HEK293 (cell line): ENCODE data around the gene ZNF593OS.

Experiments used
- CTCF ChIA-PET: fragments of 350-600 bp; formaldehyde crosslinking; extraction: SDS; loops from one replicate; lab custom pipeline; 2021; ENCODE audit warnings: antibody characterized with exemption; lab: Yijun Ruan, JAX
- POLR2A ChIA-PET: fragments of 300-600 bp; formaldehyde crosslinking; extraction: SDS; loops from one replicate; lab custom pipeline; 2020; ENCODE audit warnings: antibody characterized with exemption, inconsistent platforms; lab: Yijun Ruan, JAX
- H3K27ac ChIP-seq: fragments of 200-500 bp; sonication (Bioruptor generic); 2 replicates; pipeline ENCODE4 v1.5.1; 2014; ENCODE audit warnings: low read depth, low read length, control low read depth, inconsistent platforms; ENCODE audit errors: extremely low read depth
- H3K36me3 ChIP-seq, 2 experiments: fragments of 200-500 bp in 1 of 2; sonication (Bioruptor generic) in 1 of 2; 1 replicate in 1 of 2; 2 replicates in 1 of 2; pipeline ENCODE4 v1.5.1; 2014 to 2017; ENCODE audit warnings: inconsistent platforms in 2 of 2, low read length in 2 of 2; ENCODE audit not compliant: control insufficient read depth in 2 of 2, insufficient read depth in 1 of 2
- H3K4me1 ChIP-seq: fragments of 200-500 bp; sonication (Bioruptor generic); 2 replicates; pipeline ENCODE4 v1.5.1; 2014; ENCODE audit warnings: mild to moderate bottlenecking, low read length, inconsistent platforms; ENCODE audit not compliant: control insufficient read depth, insufficient read depth
- H3K4me3 ChIP-seq: 2 replicates; pipeline ENCODE4 v1.5.1; 2011; ENCODE audit warnings: low read depth, mild to moderate bottlenecking, control low read depth, low read length, moderate library complexity
- H3K9me3 ChIP-seq: fragments of 200-500 bp; sonication (Bioruptor generic); 2 replicates; pipeline ENCODE4 v1.5.1; 2014; ENCODE audit warnings: low read depth, low read length, inconsistent platforms; ENCODE audit not compliant: control insufficient read depth, insufficient read depth
- HOXC10 ChIP-seq: sonication (generic); formaldehyde crosslinking; IDR thresholded peaks from 2 replicates; pipeline ENCODE4 v1.8.1; 2023; ENCODE audit warnings: mild to moderate bottlenecking, missing genetic modification reagents
- KLF1 ChIP-seq: fragments of 450-650 bp; formaldehyde crosslinking; IDR thresholded peaks from 2 replicates; pipeline ENCODE4 v1.5.1; 2016; ENCODE audit warnings: missing biosample characterization, missing genetic modification characterization
- KLF7 ChIP-seq: fragments of 450-650 bp; formaldehyde crosslinking; IDR thresholded peaks from 2 replicates; pipeline ENCODE4 v1.5.1; 2016; ENCODE audit warnings: missing biosample characterization, missing genetic modification characterization, borderline replicate concordance
- KLF9 ChIP-seq: fragments of 450-650 bp; formaldehyde crosslinking; IDR thresholded peaks from 2 replicates; pipeline ENCODE4 v1.5.1; 2016; ENCODE audit warnings: missing biosample characterization, missing genetic modification characterization, low read depth
- PRDM4 ChIP-seq: fragments of 450-650 bp; formaldehyde crosslinking; IDR thresholded peaks from 2 replicates; pipeline ENCODE4 v1.5.1; 2017; ENCODE audit warnings: missing biosample characterization, missing genetic modification characterization
- SETDB1 ChIP-seq: IDR thresholded peaks from one replicate; pipeline ENCODE4 v1.6.1; 2017; ENCODE audit warnings: mild to moderate bottlenecking, low read length, moderate library complexity, mixed read lengths; ENCODE audit not compliant: insufficient read length
- TCF7L2 ChIP-seq: IDR thresholded peaks from 2 replicates; pipeline ENCODE4 v1.6.1; 2011; ENCODE audit warnings: low read depth, mild to moderate bottlenecking, inconsistent platforms, low read length, moderate library complexity, borderline replicate concordance
- ZNF202 ChIP-seq: fragments of 450-650 bp; formaldehyde crosslinking; IDR thresholded peaks from 2 replicates; pipeline ENCODE4 v1.5.1; 2016; ENCODE audit warnings: missing biosample characterization, missing genetic modification characterization, borderline replicate concordance
- ZNF24 ChIP-seq: fragments of 450-650 bp; formaldehyde crosslinking; IDR thresholded peaks from 2 replicates; pipeline ENCODE4 v1.5.1; 2016; ENCODE audit warnings: missing biosample characterization, missing genetic modification characterization
- ZNF26 ChIP-seq: fragments of 450-650 bp; formaldehyde crosslinking; IDR thresholded peaks from 2 replicates; pipeline ENCODE4 v1.5.1; 2016; ENCODE audit warnings: missing biosample characterization, missing genetic modification characterization
- ZNF266 ChIP-seq: fragments of 450-650 bp; formaldehyde crosslinking; IDR thresholded peaks from 2 replicates; pipeline ENCODE4 v1.5.1; 2016; ENCODE audit warnings: missing biosample characterization, missing genetic modification characterization, low read depth
- ZNF341 ChIP-seq: fragments of 450-650 bp; formaldehyde crosslinking; IDR thresholded peaks from 2 replicates; pipeline ENCODE4; 2016; ENCODE audit warnings: low read depth, missing biosample characterization, missing genetic modification characterization
- ZNF37A ChIP-seq: fragments of 450-650 bp; IDR thresholded peaks from 2 replicates; pipeline ENCODE4 v1.5.1; 2018; ENCODE audit warnings: missing biosample characterization, missing genetic modification characterization
- ZNF416 ChIP-seq: fragments of 450-650 bp; formaldehyde crosslinking; IDR thresholded peaks from 2 replicates; pipeline ENCODE4 v1.5.1; 2016; ENCODE audit warnings: missing biosample characterization, missing genetic modification characterization
- ZNF513 ChIP-seq: fragments of 450-650 bp; IDR thresholded peaks from 2 replicates; pipeline ENCODE4 v1.5.1; 2018; ENCODE audit warnings: missing biosample characterization, missing genetic modification characterization
- ZNF518A ChIP-seq: fragments of 450-650 bp; formaldehyde crosslinking; conservative IDR thresholded peaks from 2 replicates; pipeline ENCODE4 v1.5.1; 2016; ENCODE audit warnings: low read depth, missing biosample characterization, missing genetic modification characterization
- ZNF521 ChIP-seq: fragments of 450-650 bp; formaldehyde crosslinking; IDR thresholded peaks from 2 replicates; pipeline ENCODE4 v1.5.1; 2017; ENCODE audit warnings: missing biosample characterization, mild to moderate bottlenecking, missing genetic modification characterization
- ZNF558 ChIP-seq: fragments of 450-650 bp; formaldehyde crosslinking; IDR thresholded peaks from 2 replicates; pipeline ENCODE4 v1.5.1; 2016; ENCODE audit warnings: missing biosample characterization, missing genetic modification characterization
- ZNF580 ChIP-seq: fragments of 450-650 bp; formaldehyde crosslinking; IDR thresholded peaks from 2 replicates; pipeline ENCODE4 v1.5.1; 2016; ENCODE audit warnings: missing biosample characterization, missing genetic modification characterization
- ZNF670 ChIP-seq: fragments of 450-650 bp; formaldehyde crosslinking; IDR thresholded peaks from 2 replicates; pipeline ENCODE4 v1.5.1; 2016; ENCODE audit warnings: missing biosample characterization, missing genetic modification characterization, low read depth
- ZNF677 ChIP-seq: fragments of 450-650 bp; IDR thresholded peaks from 2 replicates; pipeline ENCODE4 v1.5.0; 2018; ENCODE audit warnings: missing biosample characterization, mild to moderate bottlenecking, missing genetic modification characterization, moderate library complexity
- ZNF837 ChIP-seq: fragments of 450-650 bp; formaldehyde crosslinking; IDR thresholded peaks from 2 replicates; pipeline ENCODE4 v1.5.1; 2016; ENCODE audit warnings: missing biosample characterization, missing genetic modification characterization

Gene ZNF593OS

GRCh38 chr1:26169669-26170471 is 1.8 kb downstream of the ZNF593OS start, which contains the start of gene ZNF593:
ZNF593 (plus strand) TSS chr1:26169908; CDS start chr1:26169984, 76 bp downstream.
- H3K4me1 ChIP-seq, result peaks cover 7% of the 10 kb centered on the region; the same call in 1 of the 2 replicates
- POLR2A ChIA-PET, result interaction anchor here (0.6 to 2.9 kb wide), 7 partner anchors 8 to 260 kb away, joined by 3 to 23 read pairs (median 4); partner anchors contain the start of gene CEP85
- H3K36me3 ChIP-seq, result peaks cover 0 to 10% of the 10 kb centered on the region in 2 experiments; a peak in 1 of 3 replicates
- H3K4me3 ChIP-seq, result peak within 1 kb of the TSS; percentile 68
- CTCF ChIA-PET, result interaction anchor here (0.6 to 2.0 kb wide), 27 partner anchors 9 to 1210 kb away, joined by 3 to 16 read pairs (median 4); partner anchors contain the start of genes CATSPER4 and CEP85
- H3K9me3 ChIP-seq, result no peaks in the 10 kb centered on the region
- H3K27ac ChIP-seq, result peak within 1 kb of the TSS; percentile 59; the same call in 1 of the 2 replicates
- TF ChIP-seq KLF1, result peak; percentile 55
- TF ChIP-seq ZNF37A (tag by site-specific recombination), result no peak
- no peak; the same call in 1 of the 2 replicates for TF ChIP-seq ZNF580 (tag by site-specific recombination)
- no peak for TF ChIP-seq ZNF558 (tag by site-specific recombination)
- TF ChIP-seq ZNF513 (tag by site-specific recombination), result no peak
- TF ChIP-seq PRDM4, result peak; percentile 61
- no peak for TF ChIP-seq ZNF837
- peak; percentile 75 for TF ChIP-seq ZNF341 (tag by site-specific recombination)
- 0 out of 2 replicates have a peak, but pooled peaks have one; percentile 10 for TF ChIP-seq ZNF416 (tag by site-specific recombination)
- peak; percentile 83 for TF ChIP-seq ZNF24 (tag by site-specific recombination)
- TF ChIP-seq ZNF521 (tag by site-specific recombination), result no peak
- no peak for TF ChIP-seq HOXC10
- TF ChIP-seq SETDB1, result no peak
- TF ChIP-seq ZNF677, result no peak
- TF ChIP-seq KLF7 (tag by site-specific recombination), result no peak
- TF ChIP-seq ZNF26 (tag by site-specific recombination), result no peak
- TF ChIP-seq ZNF266, result no peak
- no peak for TF ChIP-seq ZNF670 (tag by site-specific recombination)
- TF ChIP-seq ZNF518A (tag by site-specific recombination), result peak; percentile 43
- TF ChIP-seq ZNF202 (tag by site-specific recombination), result no peak
- TF ChIP-seq TCF7L2, result no peak
- TF ChIP-seq KLF9 (tag by site-specific recombination), result peak; percentile 72; the same call in 1 of the 2 replicates
